Naive thymus-derived CD4-positive, alpha-beta T cell (primary cell): ENCODE data around the gene NAIF1. TPM values are rescaled to one million over a fixed set of nuclear protein-coding genes. Genes with fewer than 3 reads are reported as not detected.
A peak's percentile ranks its signal among the peaks of the same experiment; 100 is the strongest.
"Not testable (repeated sequence)": the region's sequence is repeated elsewhere in the genome, so short reads cannot be mapped to it uniquely, and the experiment has no call there.

ENCODE experiments used
- ATAC-seq: fragments of 150-1000 bp; cut with Tn5 transposase; 2 replicates; pipeline ENCODE4 v1.10.0; 2021; ENCODE audit warnings: mild to moderate bottlenecking, moderate library complexity
- CTCF ChIA-PET: fragments of 350-600 bp; sonication (Branson Sonifier 250); formaldehyde crosslinking; loops from one replicate; lab custom pipeline; 2021; ENCODE audit warnings: antibody characterized with exemption; lab: Charles Lee
- POLR2A ChIA-PET: fragments of 350-600 bp; sonication (Branson Sonifier 250); formaldehyde crosslinking; loops from one replicate; lab custom pipeline; 2021; ENCODE audit warnings: antibody characterized with exemption, inconsistent platforms; lab: Charles Lee
- DNase-seq, 9 donors: peaks; one replicate each; pipeline versions ENCODE4 v3.0.0 to v3.0.0-alpha.2; 2020 to 2022; ENCODE audit warnings: mixed read lengths in 1 of 9
- H3K27ac ChIP-seq: one replicate; pipeline ENCODE4 v1.7.0; 2013; ENCODE audit warnings: mild to moderate bottlenecking, low read depth, low read length, moderate library complexity
- H3K27me3 ChIP-seq, 2 donors: one replicate each; pipeline ENCODE4 v1.7.0; 2013; ENCODE audit warnings: low read length in 2 of 2, mild to moderate bottlenecking in 2 of 2, moderate library complexity in 2 of 2; ENCODE audit not compliant: control insufficient read depth in 2 of 2, insufficient read depth in 2 of 2
- H3K36me3 ChIP-seq, 3 experiments: 1 replicate in 2 of 3; 2 replicates in 1 of 3; pipeline ENCODE4 v1.7.0; 2013; ENCODE audit warnings: low read length in 3 of 3, mild to moderate bottlenecking in 3 of 3, moderate library complexity in 1 of 3; ENCODE audit not compliant: insufficient read depth in 3 of 3, control insufficient read depth in 2 of 3
- H3K4me1 ChIP-seq, 2 donors: one replicate each; pipeline ENCODE4 v1.7.0; 2013; ENCODE audit warnings: low read length in 2 of 2, mild to moderate bottlenecking in 2 of 2, moderate library complexity in 1 of 2; ENCODE audit not compliant: control insufficient read depth in 2 of 2, insufficient read depth in 2 of 2
- H3K4me3 ChIP-seq: 2 replicates; pipeline ENCODE4 v1.7.0; 2013; ENCODE audit warnings: mild to moderate bottlenecking, low read length
- H3K9me3 ChIP-seq, 3 experiments: 1 replicate in 2 of 3; 2 replicates in 1 of 3; pipeline ENCODE4 v1.7.0; 2013; ENCODE audit warnings: low read length in 3 of 3; ENCODE audit not compliant: control insufficient read depth in 2 of 3
- H3K27ac Mint-ChIP-seq, 9 donors: one replicate each; pipeline ENCODE4 v1.8.0; 2020 to 2022; ENCODE audit warnings: mixed read lengths in 9 of 9, mild to moderate bottlenecking in 8 of 9, moderate library complexity in 5 of 9, inconsistent platforms in 2 of 9
- H3K27me3 Mint-ChIP-seq, 5 donors: one replicate each; pipeline ENCODE4 v1.8.0; 2021 to 2022; ENCODE audit warnings: mixed read lengths in 5 of 5, mild to moderate bottlenecking in 1 of 5
- H3K36me3 Mint-ChIP-seq, 5 donors: one replicate each; pipeline ENCODE4 v1.8.0; 2020 to 2022; ENCODE audit warnings: mixed read lengths in 5 of 5, mild to moderate bottlenecking in 3 of 5, inconsistent platforms in 1 of 5
- H3K4me1 Mint-ChIP-seq, 7 donors: one replicate each; pipeline ENCODE4 v1.8.0; 2020 to 2022; ENCODE audit warnings: mixed read lengths in 7 of 7, mild to moderate bottlenecking in 3 of 7, inconsistent platforms in 1 of 7
- H3K4me3 Mint-ChIP-seq, 10 donors: one replicate each; pipeline ENCODE4 v1.8.0; 2020 to 2022; ENCODE audit warnings: mild to moderate bottlenecking in 10 of 10, mixed read lengths in 10 of 10, moderate library complexity in 6 of 10, inconsistent platforms in 2 of 10
- H3K9me3 Mint-ChIP-seq, 11 donors: one replicate each; pipeline ENCODE4 v1.8.0; 2020 to 2022; ENCODE audit warnings: mixed read lengths in 11 of 11, mild to moderate bottlenecking in 4 of 11, inconsistent platforms in 1 of 11, moderate library complexity in 1 of 11
- intact Hi-C, 2 donors: fragments of 100-400 bp; cut with micrococcal nuclease; formaldehyde crosslinking; loops; one replicate each; pipeline ENCODE4 v1.15.1; 2023
- polyA plus RNA-seq, 2 donors: library from polyadenylated mRNA; unstranded; fragments of 300-500 nt; fragmentation: Illumina TruSeq; gene quantifications; one replicate each; pipeline ENCODE4 v1.2.3, GENCODE V29; 2021
- total RNA-seq, 6 experiments: library from RNA in 5 of 6; stranded (reverse) in 5 of 6; gene quantifications; 1 replicate in 5 of 6; 2 replicates in 1 of 6; pipeline ENCODE4 v1.2.3 and lab custom pipeline; 2021 to 2026

NAIF1 gene
- total and polyA plus RNA-seq, 7 experiments from 2014 or later, result 8.6 to 14.8 (median 11.8) TPM

- Mint-ChIP-seq H3K36me3 (peaks cover 0 to 16% (median 12%) of the 10 kb centered on the region in 5 donors), H3K27ac (no peak overlapping the region), H3K27me3 (no peaks in the 10 kb centered on the region), H3K4me3 (no peak overlapping the region), H3K4me1 (peaks cover 7 to 18% (median 11%) of the 10 kb centered on the region in 7 donors), H3K9me3 (peaks cover 0 to 3% (median 0%) of the 10 kb centered on the region in 11 donors)
- Histone ChIP-seq H3K9me3 (no peaks in the 10 kb centered on the region), H3K4me3 (no peak overlapping the region), H3K36me3 (peaks cover 0 to 45% (median 10%) of the 10 kb centered on the region in 3 experiments), H3K27ac (no peak overlapping the region), H3K27me3 (no peaks in the 10 kb centered on the region), H3K4me1 (peaks cover 0 to 7% of the 10 kb centered on the region in 2 donors)
- ChIA-PET POLR2A (interaction anchor here (1.5 to 1.6 kb wide), 2 partner anchors 19 to 46 kb away, joined by 5 to 6 read pairs; partner anchors contain the start of genes NAIF1 and SLC25A25), CTCF (interaction anchor here (1.4 kb wide), 1 partner anchor 15 kb away, joined by 4 read pairs; no protein-coding TSS in a partner anchor)
- intact Hi-C loops, result no loop called here
- ATAC-seq, result no peak
- DNase-seq, result no peak
Observed at GRCh38 chr9:128113526-128114325, 46.6 kb upstream of the NAIF1 start.

- H3K36me3 Mint-ChIP-seq, result peaks cover 4 to 21% (median 13%) of the 10 kb centered on the region in 5 donors
Observed at GRCh38 chr9:128111726-128112125, 44.6 kb upstream of the NAIF1 start.

GRCh38 chr9:128109050-128109709 lies 42.1 kb upstream of the NAIF1 start:
- Mint-ChIP-seq H3K4me1 (peaks cover 0 to 21% (median 11%) of the 10 kb centered on the region in 7 donors), H3K4me3 (peak overlapping the region in 1 of 10 donors; percentile 12), H3K9me3 (no peaks in the 10 kb centered on the region), H3K36me3 (peaks cover 4 to 28% (median 15%) of the 10 kb centered on the region in 5 donors), H3K27me3 (no peaks in the 10 kb centered on the region), H3K27ac (peak overlapping the region in 2 of 9 donors; percentile 26 to 81)
- Histone ChIP-seq H3K27me3 (no peaks in the 10 kb centered on the region), H3K36me3 (peaks cover 1 to 66% (median 34%) of the 10 kb centered on the region in 3 experiments), H3K27ac (no peak overlapping the region), H3K4me3 (no peak overlapping the region), H3K9me3 (no peaks in the 10 kb centered on the region), H3K4me1 (peaks cover 0 to 12% of the 10 kb centered on the region in 2 donors)
- POLR2A ChIA-PET, result no interaction called here
- intact Hi-C loops, result no loop called here
- CTCF ChIA-PET, result interaction anchor here (0.8 kb wide), 1 partner anchor 14 kb away, joined by 5 read pairs; no protein-coding TSS in a partner anchor
- no peak for DNase-seq
- ATAC-seq, result no peak

More at GRCh38 chr9:128111726-128112125, 44.6 kb upstream of the NAIF1 start:
- CTCF ChIA-PET, ATAC-seq, H3K27me3 ChIP-seq, H3K27ac Mint-ChIP-seq, H3K27ac ChIP-seq, POLR2A ChIA-PET, H3K9me3 ChIP-seq, H3K9me3 Mint-ChIP-seq, intact Hi-C loops, H3K4me3 Mint-ChIP-seq, H3K27me3 Mint-ChIP-seq, DNase-seq, H3K4me1 ChIP-seq, H3K4me3 ChIP-seq: not testable (repeated sequence)
- peaks cover 0 to 65% (median 24%) of the 10 kb centered on the region in 3 experiments for H3K36me3 ChIP-seq
- peaks cover 0 to 13% (median 6%) of the 10 kb centered on the region in 7 donors for H3K4me1 Mint-ChIP-seq

GRCh38 chr9:128108269-128109049 lies 41.3 kb upstream of the NAIF1 start:
- POLR2A ChIA-PET, result interaction anchor here (0.6 to 1.1 kb wide), 2 partner anchors 14 to 39 kb away, joined by 3 to 5 read pairs; no protein-coding TSS in a partner anchor
- intact Hi-C loops, result no loop called here
- Histone ChIP-seq H3K9me3 (no peaks in the 10 kb centered on the region), H3K4me1 (peaks cover 3 to 18% of the 10 kb centered on the region in 2 donors), H3K4me3 (no peak overlapping the region), H3K27ac (no peak overlapping the region), H3K36me3 (peaks cover 5 to 62% (median 38%) of the 10 kb centered on the region in 3 experiments), H3K27me3 (no peaks in the 10 kb centered on the region)
- peak overlapping the region in 1 of 9 donors; percentile 67 for H3K27ac Mint-ChIP-seq
- DNase-seq (no peak), ATAC-seq (no peak)
- no peaks in the 10 kb centered on the region for H3K27me3 Mint-ChIP-seq
- H3K36me3 Mint-ChIP-seq, result peaks cover 4 to 29% (median 14%) of the 10 kb centered on the region in 5 donors
- H3K4me3 Mint-ChIP-seq, result no peak overlapping the region
- H3K4me1 Mint-ChIP-seq, result peaks cover 6 to 28% (median 18%) of the 10 kb centered on the region in 7 donors
- CTCF ChIA-PET, result interaction anchor here (0.5 to 0.8 kb wide), 3 partner anchors 15 to 63 kb away, joined by 3 to 5 read pairs (median 4); no protein-coding TSS in a partner anchor
- H3K9me3 Mint-ChIP-seq, result no peaks in the 10 kb centered on the region

- Histone ChIP-seq H3K4me1 (peaks cover 6 to 24% of the 10 kb centered on the region in 2 donors), H3K27me3 (no peaks in the 10 kb centered on the region), H3K27ac (no peak overlapping the region), H3K36me3 (peaks cover 5 to 62% (median 38%) of the 10 kb centered on the region in 3 experiments), H3K9me3 (no peaks in the 10 kb centered on the region), H3K4me3 (no peak overlapping the region)
- peak overlapping the region in 1 of 10 donors; percentile 18 for H3K4me3 Mint-ChIP-seq
- intact Hi-C loops, result no loop called here
- DNase-seq (no peak), ATAC-seq (no peak)
- CTCF ChIA-PET, result interaction anchor here (0.5 to 1.3 kb wide), 7 partner anchors 10 to 165 kb away, joined by 3 to 4 read pairs (median 3); no protein-coding TSS in a partner anchor
- no peaks in the 10 kb centered on the region for H3K27me3 Mint-ChIP-seq
- H3K4me1 Mint-ChIP-seq, result peaks cover 13 to 36% (median 24%) of the 10 kb centered on the region in 7 donors
- H3K27ac Mint-ChIP-seq, result peak overlapping the region in 2 of 9 donors; percentile 67 to 77
- no peaks in the 10 kb centered on the region for H3K9me3 Mint-ChIP-seq
- POLR2A ChIA-PET, result interaction anchor here (0.6 to 1.1 kb wide), 2 partner anchors 13 to 38 kb away, joined by 3 to 5 read pairs; no protein-coding TSS in a partner anchor
- peaks cover 4 to 32% (median 14%) of the 10 kb centered on the region in 5 donors for H3K36me3 Mint-ChIP-seq
Observed at GRCh38 chr9:128107468-128108268, 40.5 kb upstream of the NAIF1 start.
